Measurements from ENCODE around the gene ARL14EPL.

DNA sequence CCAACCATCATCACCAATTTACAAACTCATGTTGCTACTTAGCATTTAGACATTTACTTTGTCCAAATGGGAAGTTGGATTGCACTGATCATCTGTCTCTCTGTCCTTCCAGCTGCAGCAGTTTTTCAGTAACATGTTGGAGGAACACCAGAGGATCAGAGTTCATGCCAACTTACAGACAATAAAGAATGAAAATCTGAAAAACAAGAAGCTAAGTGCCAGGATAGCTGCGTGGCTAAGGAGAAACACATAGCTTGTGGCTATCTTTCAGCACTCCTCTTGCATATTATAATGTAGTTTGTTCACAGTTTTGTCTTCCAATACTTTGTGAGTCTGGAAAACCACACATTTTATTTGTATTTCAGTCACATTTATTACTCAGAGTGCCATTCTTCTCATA, 6.4 kb upstream of the ARL14EPL start:
- TF ChIP-seq, protein P1, sequence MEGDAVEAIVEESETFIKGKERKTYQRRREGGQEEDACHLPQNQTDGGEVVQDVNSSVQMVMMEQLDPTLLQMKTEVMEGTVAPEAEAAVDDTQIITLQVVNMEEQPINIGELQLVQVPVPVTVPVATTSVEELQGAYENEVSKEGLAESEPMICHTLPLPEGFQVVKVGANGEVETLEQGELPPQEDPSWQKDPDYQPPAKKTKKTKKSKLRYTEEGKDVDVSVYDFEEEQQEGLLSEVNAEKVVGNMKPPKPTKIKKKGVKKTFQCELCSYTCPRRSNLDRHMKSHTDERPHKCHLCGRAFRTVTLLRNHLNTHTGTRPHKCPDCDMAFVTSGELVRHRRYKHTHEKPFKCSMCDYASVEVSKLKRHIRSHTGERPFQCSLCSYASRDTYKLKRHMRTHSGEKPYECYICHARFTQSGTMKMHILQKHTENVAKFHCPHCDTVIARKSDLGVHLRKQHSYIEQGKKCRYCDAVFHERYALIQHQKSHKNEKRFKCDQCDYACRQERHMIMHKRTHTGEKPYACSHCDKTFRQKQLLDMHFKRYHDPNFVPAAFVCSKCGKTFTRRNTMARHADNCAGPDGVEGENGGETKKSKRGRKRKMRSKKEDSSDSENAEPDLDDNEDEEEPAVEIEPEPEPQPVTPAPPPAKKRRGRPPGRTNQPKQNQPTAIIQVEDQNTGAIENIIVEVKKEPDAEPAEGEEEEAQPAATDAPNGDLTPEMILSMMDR (IDR thresholded peaks at IDR 0.05): no peak
- TF ChIP-seq POLR2A (IDR thresholded peaks at IDR 0.05): no peak

Data from heart left ventricle (tissue), 13 donors.